ENCODE measurements around the gene CYP2W1. TPM values are rescaled to one million over a fixed set of nuclear protein-coding genes. Genes with fewer than 3 reads are reported as not detected.
A peak's percentile ranks its signal among the peaks of the same experiment; 100 is the strongest.

Gene CYP2W1
- total RNA-seq, 8 experiments from 2014 or later: 0.05 to 0.77 (median 0.51) TPM; not detected in 1

GRCh38 chr7:991729-992656 is 9.0 kb downstream of the CYP2W1 start:
- in situ Hi-C loops (cut with MboI; ENCODE audit: low pct_unique_long_range_greater_than_20kb in 2 of 9, low sequenced_read_pairs in 9 of 9, unreplicated experiment in 9 of 9): loop anchor here in 4 of 9 experiments (10.0 to 25.0 kb wide), 3 partner anchors 73 to 170 kb away; partner anchors contain the start of gene ZFAND2A (in 2 of the 4)
- H3K4me1 ChIP-seq (replicated peaks in 1 of 2): peaks cover 16 to 18% of the 10 kb centered on the region in 2 donors
- WGBS, 10 experiments: 0 to 100% (median 80%) methylated on average over 1 to 7 of the region's 34 CpGs; no CpG with 5 or more reads in 5 of the 10 experiments
- H3K4me3 ChIP-seq: no peak overlapping the region
- no peak overlapping the region for H3K27ac ChIP-seq
- ATAC-seq (replicated peaks in 6 of 8): no peak

GRCh38 chr7:992709-993607 is 10.0 kb downstream of the CYP2W1 start:
- Histone ChIP-seq H3K27ac (peak overlapping the region in 1 of 2 donors; percentile 34), H3K4me3 (no peak overlapping the region), H3K4me1 (replicated peaks in 1 of 2) (peaks cover 25 to 27% of the 10 kb centered on the region in 2 donors)
- peak; percentile 87 to 96 (median 90) for ATAC-seq (replicated peaks in 6 of 8)
- 3 to 50% (median 37%) methylated on average over 1 to 6 of the region's 34 CpGs; no CpG with 5 or more reads in 6 of the 10 experiments for WGBS, 10 experiments
- in situ Hi-C loops (cut with MboI; ENCODE audit: low pct_unique_long_range_greater_than_20kb in 2 of 9, low sequenced_read_pairs in 9 of 9, unreplicated experiment in 9 of 9): loop anchor here in 4 of 9 experiments (10.0 to 25.0 kb wide), 3 partner anchors 72 to 169 kb away; partner anchors contain the start of gene ZFAND2A (in 2 of the 4)

- in situ Hi-C loops (cut with MboI; ENCODE audit: low pct_unique_long_range_greater_than_20kb in 2 of 9, low sequenced_read_pairs in 9 of 9, unreplicated experiment in 9 of 9): loop anchor here in 4 of 9 experiments (10.0 to 25.0 kb wide), 3 partner anchors 70 to 168 kb away; partner anchors contain the start of gene ZFAND2A (in 2 of the 4)
- 40 to 100% (median 85%) methylated on average over 1 to 7 of the region's 28 CpGs; no CpG with 5 or more reads in 3 of the 10 experiments for WGBS, 10 experiments
- no peak overlapping the region for H3K4me3 ChIP-seq
- H3K4me1 ChIP-seq (replicated peaks in 1 of 2): peaks cover 24 to 26% of the 10 kb centered on the region in 2 donors
- ATAC-seq (replicated peaks in 6 of 8): no peak
- no peak overlapping the region for H3K27ac ChIP-seq
These were observed 11.8 kb downstream of the CYP2W1 start for GRCh38 chr7:994592-995308.

- no peak for ATAC-seq (replicated peaks in 6 of 8)
- Histone ChIP-seq H3K4me1 (replicated peaks in 1 of 2) (peaks cover 27 to 31% of the 10 kb centered on the region in 2 donors), H3K27ac (no peak overlapping the region), H3K4me3 (no peak overlapping the region)
- in situ Hi-C loops (cut with MboI; ENCODE audit: low pct_unique_long_range_greater_than_20kb in 2 of 9, low sequenced_read_pairs in 9 of 9, unreplicated experiment in 9 of 9): loop anchor here in 4 of 9 experiments (10.0 to 25.0 kb wide), 3 partner anchors 69 to 167 kb away; partner anchors contain the start of gene ZFAND2A (in 2 of the 4)
- WGBS, 10 experiments: 80 to 100% (median 85%) methylated on average over 1 to 8 of the region's 14 CpGs; no CpG with 5 or more reads in 6 of the 10 experiments
These were observed 12.6 kb downstream of the CYP2W1 start for GRCh38 chr7:995571-995970.

- peaks cover 33 to 37% of the 10 kb centered on the region in 2 donors for H3K4me1 ChIP-seq (replicated peaks in 1 of 2)
- no peak overlapping the region for H3K4me3 ChIP-seq
- in situ Hi-C loops (cut with MboI; ENCODE audit: low pct_unique_long_range_greater_than_20kb in 2 of 9, low sequenced_read_pairs in 9 of 9, unreplicated experiment in 9 of 9): loop anchor here in 4 of 9 experiments (10.0 to 25.0 kb wide), 3 partner anchors 69 to 166 kb away; partner anchors contain the start of gene ZFAND2A (in 2 of the 4)
- no peak overlapping the region for H3K27ac ChIP-seq
- 80 to 100% (median 97%) methylated on average over 1 to 5 of the region's 38 CpGs; no CpG with 5 or more reads in 5 of the 10 experiments for WGBS, 10 experiments
- no peak for ATAC-seq (replicated peaks in 6 of 8)
These were observed 13.3 kb downstream of the CYP2W1 start for GRCh38 chr7:996079-996872.

GRCh38 chr7:997404-998395 is 14.7 kb downstream of the CYP2W1 start:
- in situ Hi-C loops (cut with MboI; ENCODE audit: low pct_unique_long_range_greater_than_20kb in 2 of 9, low sequenced_read_pairs in 9 of 9, unreplicated experiment in 9 of 9): loop anchor here in 4 of 9 experiments (10.0 to 25.0 kb wide), 3 partner anchors 67 to 165 kb away; partner anchors contain the start of gene ZFAND2A (in 2 of the 4)
- peak in 5 of 8 experiments; percentile 21 to 78 (median 75) for ATAC-seq (replicated peaks in 6 of 8)
- Histone ChIP-seq H3K4me3 (no peak overlapping the region), H3K27ac (peak overlapping the region; percentile 1 to 70), H3K4me1 (replicated peaks in 1 of 2) (peaks cover 33 to 37% of the 10 kb centered on the region in 2 donors)
- 19 to 88% (median 60%) methylated on average over 1 to 12 of the region's 45 CpGs; no CpG with 5 or more reads in 2 of the 10 experiments for WGBS, 10 experiments

GRCh38 chr7:999149-999879 is 16.3 kb downstream of the CYP2W1 start:
- H3K4me1 ChIP-seq (replicated peaks in 1 of 2): peaks cover 26 to 30% of the 10 kb centered on the region in 2 donors
- ATAC-seq (replicated peaks in 6 of 8): peak in 2 of 8 experiments; percentile 13 to 51
- H3K4me3 ChIP-seq: no peak overlapping the region
- WGBS, 10 experiments: 40 to 100% (median 81%) methylated on average over 1 to 13 of the region's 28 CpGs
- H3K27ac ChIP-seq: no peak overlapping the region
- in situ Hi-C loops (cut with MboI; ENCODE audit: low pct_unique_long_range_greater_than_20kb in 2 of 9, low sequenced_read_pairs in 9 of 9, unreplicated experiment in 9 of 9): loop anchor here in 4 of 9 experiments (10.0 to 25.0 kb wide), 3 partner anchors 65 to 163 kb away; partner anchors contain the start of gene ZFAND2A (in 2 of the 4)

GRCh38 chr7:999941-1000935 is 17.3 kb downstream of the CYP2W1 start:
- 60 to 94% (median 73%) methylated on average over 1 to 14 of the region's 52 CpGs; no CpG with 5 or more reads in 6 of the 10 experiments for WGBS, 10 experiments
- Histone ChIP-seq H3K27ac (peak overlapping the region in 1 of 2 donors; percentile 2), H3K4me3 (no peak overlapping the region), H3K4me1 (replicated peaks in 1 of 2) (peaks cover 26 to 30% of the 10 kb centered on the region in 2 donors)
- in situ Hi-C loops (cut with MboI; ENCODE audit: low pct_unique_long_range_greater_than_20kb in 2 of 9, low sequenced_read_pairs in 9 of 9, unreplicated experiment in 9 of 9): loop anchor here in 4 of 9 experiments (10.0 to 25.0 kb wide), 3 partner anchors 65 to 162 kb away; partner anchors contain the start of gene ZFAND2A (in 2 of the 4)
- ATAC-seq (replicated peaks in 6 of 8): peak in 2 of 8 experiments; percentile 5 to 15

All from motor neuron (in vitro differentiated cells).